GM18505 (cell line): ENCODE results near the gene MPL.

Experiments
- ATAC-seq: cut with Tn5 transposase; IDR thresholded peaks from one replicate; pipeline ENCODE4 v1.9.1; 2021; ENCODE audit not compliant: unreplicated experiment
- POLR2A ChIP-seq: IDR thresholded peaks from 4 replicates; pipeline ENCODE4 v1.6.1; 2011; ENCODE audit warnings: borderline replicate concordance; ENCODE audit not compliant: insufficient read depth, insufficient read length; ENCODE audit errors: extremely low read depth

MPL gene

GRCh38 chr1:43337588-43337987 is at the start of gene MPL:
Gene MPL, plus strand, starts transcription at chr1:43337818. Its CDS starts 31 bp downstream, at chr1:43337849.
- TF ChIP-seq POLR2A, result no peak
- ATAC-seq, result no peak

GRCh38 chr1:43288058-43288784 is 49.4 kb upstream of the MPL start:
- no peak for TF ChIP-seq POLR2A
- ATAC-seq, result no peak

GRCh38 chr1:43288785-43289706 is 48.6 kb upstream of the MPL start:
- ATAC-seq, result no peak
- no peak for TF ChIP-seq POLR2A

DNA sequence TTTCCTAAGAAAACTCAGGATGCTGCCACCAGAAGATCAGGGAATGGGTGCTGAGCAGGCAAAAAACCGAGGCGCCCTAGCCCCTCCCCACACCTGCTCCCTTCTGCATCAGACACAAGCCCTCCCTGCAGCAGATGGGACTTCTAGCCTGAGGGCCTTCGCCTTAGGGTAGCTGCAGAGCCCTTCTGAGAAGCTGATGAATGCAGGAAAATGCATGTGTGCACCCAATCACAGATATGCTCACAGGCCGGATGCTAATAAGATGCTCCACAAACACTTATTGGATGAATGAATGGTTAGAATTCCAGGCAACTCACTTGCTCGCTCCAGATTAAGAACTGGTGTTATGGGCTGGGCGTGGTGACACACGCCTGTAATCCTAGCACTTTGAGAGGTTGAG is 45.4 kb upstream of the MPL start:
- no peak for TF ChIP-seq POLR2A
- no peak for ATAC-seq

GRCh38 chr1:43292679-43293078 is 44.9 kb upstream of the MPL start:
- no peak for ATAC-seq
- no peak for TF ChIP-seq POLR2A

- ATAC-seq, result no peak
Measured at GRCh38 chr1:43293176-43293575, 44.4 kb upstream of the MPL start.

GRCh38 chr1:43293896-43294760 is 43.5 kb upstream of the MPL start:
- ATAC-seq, result no peak

More at GRCh38 chr1:43293176-43293575, 44.4 kb upstream of the MPL start:
- no peak for TF ChIP-seq POLR2A

DNA sequence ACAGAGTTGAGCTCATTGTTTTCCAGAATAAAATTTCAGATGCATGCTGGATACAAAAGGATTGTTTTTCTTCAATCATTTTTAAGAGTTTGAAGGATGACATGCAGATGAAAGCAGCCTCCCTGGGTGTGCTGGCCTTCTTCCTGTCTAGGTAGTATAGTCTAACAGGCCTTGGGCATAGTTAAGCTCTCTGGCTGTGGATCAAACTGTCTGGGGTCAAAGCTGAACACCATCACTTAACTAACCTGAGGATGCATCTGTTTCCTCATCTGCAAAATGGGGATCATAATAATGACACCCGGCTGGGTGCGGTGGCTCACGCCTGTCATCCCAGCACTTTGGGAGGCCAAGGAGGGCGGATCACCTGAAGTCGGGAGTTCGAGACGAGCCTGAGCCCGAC is 42.9 kb upstream of the MPL start:
- TF ChIP-seq POLR2A, result no peak
- ATAC-seq, result no peak

More at GRCh38 chr1:43293896-43294760, 43.5 kb upstream of the MPL start:
- no peak for TF ChIP-seq POLR2A

- no peak for ATAC-seq
- TF ChIP-seq POLR2A, result no peak
Measured at GRCh38 chr1:43296207-43296606, 41.4 kb upstream of the MPL start.

GRCh38 chr1:43298055-43298454 is 39.6 kb upstream of the MPL start:
- TF ChIP-seq POLR2A, result no peak
- ATAC-seq, result no peak

DNA sequence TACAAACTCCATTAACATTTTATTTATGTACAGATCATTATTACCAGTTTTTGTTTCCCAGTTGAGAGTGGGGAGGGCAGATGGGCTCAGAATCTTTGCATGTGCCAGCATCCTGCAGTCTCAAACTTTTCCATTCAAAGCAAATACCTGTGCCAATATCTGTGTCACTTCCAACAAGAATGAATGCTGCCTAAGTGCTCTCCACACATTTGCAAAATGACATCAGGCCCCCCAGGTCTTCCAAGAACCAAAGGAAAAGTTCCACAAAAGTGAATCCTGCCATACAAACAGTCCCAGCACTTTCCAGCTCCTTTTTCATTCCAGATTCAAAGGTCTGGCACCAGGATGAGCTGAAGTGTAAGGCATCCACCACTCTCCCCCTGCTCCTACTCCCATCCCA is 38.5 kb upstream of the MPL start:
- TF ChIP-seq POLR2A, result no peak
- ATAC-seq, result no peak

DNA sequence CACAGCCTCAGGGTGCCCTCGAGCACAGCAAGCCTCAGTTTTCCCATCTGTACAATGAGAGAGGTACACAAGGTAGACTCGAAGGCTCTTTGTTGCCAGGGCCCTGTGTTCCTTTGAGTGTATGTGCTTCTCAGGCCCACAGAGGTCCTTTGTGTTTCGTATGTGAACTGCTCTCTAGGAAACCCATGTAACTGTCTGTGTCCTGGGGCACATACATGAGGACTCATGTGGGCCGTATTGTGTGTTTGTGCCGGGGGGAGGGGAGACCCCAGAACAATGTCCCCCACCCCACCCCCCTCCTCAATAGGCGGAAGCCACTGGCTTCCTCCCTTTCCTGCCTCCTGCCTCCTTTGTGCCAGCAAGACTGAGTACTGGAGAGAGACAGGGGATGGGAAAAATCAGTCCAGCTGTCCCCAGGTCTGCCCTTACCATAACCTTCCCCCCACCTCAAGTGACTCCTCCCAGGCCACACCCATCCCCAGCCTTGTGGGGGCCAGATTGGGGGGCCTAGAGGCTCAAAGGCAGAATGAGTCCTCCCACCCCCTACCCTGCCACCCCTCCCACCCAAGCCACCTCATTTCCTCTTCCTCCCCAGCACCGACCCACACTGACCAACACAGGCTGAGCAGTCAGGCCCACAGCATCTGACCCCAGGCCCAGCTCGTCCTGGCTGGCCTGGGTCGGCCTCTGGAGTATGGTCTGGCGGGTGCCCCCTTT is 37.1 kb upstream of the MPL start, which contains the start of gene TIE1:
TIE1 (plus strand) TSS at position 605 of the 717 bp plus-strand sequence; CDS start at position 695, 90 bp downstream.
- ATAC-seq, result no peak

More for the DNA sequence above, 37.1 kb upstream of the MPL start, which contains the start of gene TIE1:
- no peak for TF ChIP-seq POLR2A
